Lung (tissue), 12 donors: ENCODE results near the gene SNX25. TPM values are rescaled to one million over a fixed set of nuclear protein-coding genes. Genes with fewer than 3 reads are reported as not detected.

Experiments
- ATAC-seq: fragments of 200-7000 bp; cut with Tn5 transposase; one replicate; pipeline ENCODE4 v1.9.1; 2020; ENCODE audit warnings: moderate number of reproducible peaks; ENCODE audit not compliant: insufficient read depth, low FRiP score
- DNase-seq, 3 donors: peaks; one replicate each; pipeline ENCODE4 v3.0.0-alpha.2; 2013 to 2017
- H3K27ac ChIP-seq, 2 donors: one replicate each; pipeline ENCODE4 v1.5.1; 2013; ENCODE audit warnings: mild to moderate bottlenecking in 2 of 2, moderate library complexity in 2 of 2, control low read depth in 1 of 2, inconsistent platforms in 1 of 2, low read depth in 1 of 2, low read length in 1 of 2
- H3K27me3 ChIP-seq, 3 donors: one replicate each; pipeline ENCODE4 v1.5.1; 2013; ENCODE audit warnings: low read length in 2 of 3; ENCODE audit not compliant: control insufficient read depth in 3 of 3, insufficient read depth in 3 of 3
- H3K36me3 ChIP-seq, 4 donors: one replicate each; pipeline ENCODE4 v1.5.1; 2013; ENCODE audit warnings: low read length in 4 of 4, mild to moderate bottlenecking in 1 of 4, moderate library complexity in 1 of 4; ENCODE audit not compliant: control insufficient read depth in 4 of 4, insufficient read depth in 4 of 4
- H3K4me1 ChIP-seq, 5 donors: one replicate each; pipeline ENCODE4 v1.5.1; 2013; ENCODE audit warnings: low read length in 5 of 5, mild to moderate bottlenecking in 2 of 5, moderate library complexity in 1 of 5; ENCODE audit not compliant: control insufficient read depth in 5 of 5, insufficient read depth in 5 of 5
- H3K4me3 ChIP-seq: one replicate; pipeline ENCODE4 v1.5.1; 2013; ENCODE audit warnings: mild to moderate bottlenecking, control low read depth, moderate library complexity
- H3K9ac ChIP-seq, 2 donors: one replicate each; pipeline ENCODE4 v1.5.1; 2013; ENCODE audit warnings: low read length in 2 of 2, control low read depth in 1 of 2; ENCODE audit not compliant: insufficient read depth in 1 of 2
- H3K9me3 ChIP-seq, 4 donors: one replicate each; pipeline ENCODE4 v1.5.1; 2013; ENCODE audit warnings: low read length in 3 of 4, mild to moderate bottlenecking in 1 of 4, moderate library complexity in 1 of 4; ENCODE audit not compliant: control insufficient read depth in 4 of 4, insufficient read depth in 3 of 4
- WGBS, 2 donors: extraction: QIAGEN DNeasy Blood & Tissue Kit; methylation state at CpG; one replicate each; pipeline ENCODE4 v1.1.7; 2013; 5-methylcytosine and 5-hydroxymethylcytosine counted together
- polyA plus RNA-seq, 2 donors: library from polyadenylated mRNA; stranded (reverse); fragments of 200-250 nt; gene quantifications; one replicate each; pipeline ENCODE4 v1.2.1, GENCODE V29; 2013
- total RNA-seq, 2 donors: library from RNA; depleted of rRNA in 1 of 2; stranded (reverse); fragments of >200 nt in 1 of 2; gene quantifications; one replicate each; pipeline ENCODE4 v1.2.1, GENCODE V29; 2014 to 2021
- TF ChIP-seq, protein P1 (sequence below): IDR thresholded peaks from 2 replicates; pipeline ENCODE4 v1.5.1; 2012; ENCODE audit warnings: mild to moderate bottlenecking; ENCODE audit errors: control extremely low read depth, extremely low read depth
- donor health status: control.
- donor health status: control.
- donor health status: Bipolar disorder and iron deficiency.
- donor health status: healthy.
- donor health status: DM: yes; HTN: yes; CAD: no.

The SNX25 gene
- total and polyA plus RNA-seq, 4 donors: 16.8 to 95.4 (median 49.3) TPM

DNA sequence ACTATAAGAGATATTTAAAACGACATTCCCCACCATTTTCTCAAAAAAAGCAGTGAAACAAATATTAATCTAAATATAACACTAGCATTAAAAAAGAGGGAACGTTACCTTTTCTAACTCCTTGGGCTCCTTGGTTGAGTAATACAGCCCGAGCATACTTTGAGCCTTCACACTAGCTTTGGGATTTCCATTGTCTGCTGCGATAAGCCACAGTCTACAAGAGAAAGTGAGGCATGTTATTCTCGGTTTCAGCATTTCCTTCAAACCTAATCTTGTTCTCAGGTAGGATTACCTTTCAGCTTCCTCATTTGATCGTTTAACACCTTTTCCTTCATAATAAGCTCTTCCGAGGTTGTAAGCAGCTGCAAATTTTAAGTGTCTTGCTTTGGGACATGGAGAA, 164.6 kb downstream of the SNX25 start:
- no peak overlapping the region for H3K4me3 ChIP-seq
- ATAC-seq: no peak
- H3K27ac ChIP-seq: no peak overlapping the region
- TF ChIP-seq, protein P1, sequence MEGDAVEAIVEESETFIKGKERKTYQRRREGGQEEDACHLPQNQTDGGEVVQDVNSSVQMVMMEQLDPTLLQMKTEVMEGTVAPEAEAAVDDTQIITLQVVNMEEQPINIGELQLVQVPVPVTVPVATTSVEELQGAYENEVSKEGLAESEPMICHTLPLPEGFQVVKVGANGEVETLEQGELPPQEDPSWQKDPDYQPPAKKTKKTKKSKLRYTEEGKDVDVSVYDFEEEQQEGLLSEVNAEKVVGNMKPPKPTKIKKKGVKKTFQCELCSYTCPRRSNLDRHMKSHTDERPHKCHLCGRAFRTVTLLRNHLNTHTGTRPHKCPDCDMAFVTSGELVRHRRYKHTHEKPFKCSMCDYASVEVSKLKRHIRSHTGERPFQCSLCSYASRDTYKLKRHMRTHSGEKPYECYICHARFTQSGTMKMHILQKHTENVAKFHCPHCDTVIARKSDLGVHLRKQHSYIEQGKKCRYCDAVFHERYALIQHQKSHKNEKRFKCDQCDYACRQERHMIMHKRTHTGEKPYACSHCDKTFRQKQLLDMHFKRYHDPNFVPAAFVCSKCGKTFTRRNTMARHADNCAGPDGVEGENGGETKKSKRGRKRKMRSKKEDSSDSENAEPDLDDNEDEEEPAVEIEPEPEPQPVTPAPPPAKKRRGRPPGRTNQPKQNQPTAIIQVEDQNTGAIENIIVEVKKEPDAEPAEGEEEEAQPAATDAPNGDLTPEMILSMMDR: no peak
- no peaks in the 10 kb centered on the region for H3K9me3 ChIP-seq
- no peaks in the 10 kb centered on the region for H3K4me1 ChIP-seq
- no peaks in the 10 kb centered on the region for H3K27me3 ChIP-seq
- H3K9ac ChIP-seq: no peak overlapping the region
- 71 to 76% methylated on average over 7 of the region's 7 CpGs for WGBS, 2 donors
- peaks cover 4 to 7% (median 5%) of the 10 kb centered on the region in 4 donors for H3K36me3 ChIP-seq
- DNase-seq: no peak

DNA sequence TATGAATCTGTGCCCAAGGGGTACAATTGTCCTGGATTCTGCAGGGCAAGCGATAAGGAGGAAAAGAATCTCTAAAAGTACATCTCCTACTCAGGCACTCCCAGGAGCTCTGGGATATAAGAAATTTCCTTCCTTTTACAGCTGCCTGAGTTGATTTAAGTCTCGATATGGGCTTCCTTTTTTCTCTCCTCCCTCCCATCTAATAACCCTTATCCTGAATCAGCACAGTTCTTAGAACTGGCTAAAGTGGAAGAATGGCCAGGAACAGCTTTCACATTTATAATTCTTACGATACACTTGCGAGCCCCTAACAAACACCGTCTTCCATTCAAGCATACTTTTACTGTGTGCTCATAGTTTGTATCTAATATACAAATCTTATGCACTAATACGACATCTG, 165.2 kb downstream of the SNX25 start:
- H3K36me3 ChIP-seq: peaks cover 4 to 7% (median 5%) of the 10 kb centered on the region in 4 donors
- 24 to 52% methylated on average over 6 of the region's 6 CpGs for WGBS, 2 donors
- H3K4me1 ChIP-seq: no peaks in the 10 kb centered on the region
- H3K4me3 ChIP-seq: no peak overlapping the region
- TF ChIP-seq, protein P1: no peak
- DNase-seq: no peak
- H3K9ac ChIP-seq: no peak overlapping the region
- no peaks in the 10 kb centered on the region for H3K27me3 ChIP-seq
- H3K9me3 ChIP-seq: no peaks in the 10 kb centered on the region
- no peak for ATAC-seq
- H3K27ac ChIP-seq: no peak overlapping the region

DNA sequence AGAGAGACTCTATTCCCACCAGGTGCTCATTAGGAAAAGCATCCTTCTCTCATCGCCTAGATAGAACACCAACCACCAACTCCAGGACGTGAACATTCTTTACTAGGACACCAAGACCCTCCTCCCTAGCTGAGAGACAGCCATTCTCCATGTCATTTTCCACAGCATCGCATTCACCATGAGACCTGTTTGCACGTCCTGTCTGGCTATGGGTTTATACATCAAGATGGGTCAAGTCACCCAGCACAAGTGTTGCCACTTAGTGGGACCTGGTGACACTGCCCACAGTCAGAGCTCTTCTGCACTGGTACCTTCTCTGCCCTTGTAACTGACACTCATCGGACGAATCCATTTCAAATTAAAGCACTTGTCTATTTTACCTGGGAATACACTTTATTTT, 168.9 kb downstream of the SNX25 start:
- Histone ChIP-seq H3K4me1 (peaks cover 0 to 2% (median 0%) of the 10 kb centered on the region in 5 donors), H3K36me3 (no peaks in the 10 kb centered on the region), H3K27me3 (no peaks in the 10 kb centered on the region), H3K27ac (no peak overlapping the region), H3K9ac (no peak overlapping the region), H3K4me3 (no peak overlapping the region), H3K9me3 (peaks cover 0 to 3% (median 0%) of the 10 kb centered on the region in 4 donors)
- TF ChIP-seq, protein P1: no peak
- ATAC-seq (no peak), DNase-seq (no peak)
- WGBS, 2 donors: 88% methylated on average over 6 of the region's 6 CpGs
